ENCODE data around the gene TMEM61.
A peak's percentile ranks its signal among the peaks of the same experiment; 100 is the strongest.

The TMEM61 gene

DNA sequence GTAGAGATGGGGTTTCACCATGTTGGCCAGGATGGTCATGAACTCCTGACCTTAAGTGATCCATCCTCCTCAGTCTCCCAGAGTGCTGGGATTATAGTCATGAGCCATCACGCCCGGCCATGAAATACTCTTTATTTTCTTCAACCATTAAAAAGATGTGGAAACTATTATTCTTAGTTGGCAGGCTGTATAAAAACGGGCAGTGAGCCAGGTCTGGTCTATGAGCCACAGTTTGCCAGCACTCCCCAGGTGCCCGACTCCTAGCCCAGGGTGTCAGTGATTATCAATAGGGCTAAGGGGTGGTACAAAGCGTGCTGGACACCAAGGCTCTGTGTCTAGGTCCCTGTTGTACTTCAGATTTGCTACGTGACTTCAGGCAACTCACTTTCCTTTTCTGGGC lies 3.7 kb upstream of the TMEM61 start:
- DNase-seq (ENCODE audit: low spot score): no peak
- in situ Hi-C loops (cut with MboI; ENCODE audit: low sequenced_read_pairs, unreplicated experiment): no loop called here
- TF ChIP-seq, protein P1, sequence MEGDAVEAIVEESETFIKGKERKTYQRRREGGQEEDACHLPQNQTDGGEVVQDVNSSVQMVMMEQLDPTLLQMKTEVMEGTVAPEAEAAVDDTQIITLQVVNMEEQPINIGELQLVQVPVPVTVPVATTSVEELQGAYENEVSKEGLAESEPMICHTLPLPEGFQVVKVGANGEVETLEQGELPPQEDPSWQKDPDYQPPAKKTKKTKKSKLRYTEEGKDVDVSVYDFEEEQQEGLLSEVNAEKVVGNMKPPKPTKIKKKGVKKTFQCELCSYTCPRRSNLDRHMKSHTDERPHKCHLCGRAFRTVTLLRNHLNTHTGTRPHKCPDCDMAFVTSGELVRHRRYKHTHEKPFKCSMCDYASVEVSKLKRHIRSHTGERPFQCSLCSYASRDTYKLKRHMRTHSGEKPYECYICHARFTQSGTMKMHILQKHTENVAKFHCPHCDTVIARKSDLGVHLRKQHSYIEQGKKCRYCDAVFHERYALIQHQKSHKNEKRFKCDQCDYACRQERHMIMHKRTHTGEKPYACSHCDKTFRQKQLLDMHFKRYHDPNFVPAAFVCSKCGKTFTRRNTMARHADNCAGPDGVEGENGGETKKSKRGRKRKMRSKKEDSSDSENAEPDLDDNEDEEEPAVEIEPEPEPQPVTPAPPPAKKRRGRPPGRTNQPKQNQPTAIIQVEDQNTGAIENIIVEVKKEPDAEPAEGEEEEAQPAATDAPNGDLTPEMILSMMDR (IDR thresholded peaks at IDR 0.05; ENCODE audit: borderline replicate concordance, control extremely low read depth, extremely low read depth, insufficient read depth, missing control alignments): no peak

DNA sequence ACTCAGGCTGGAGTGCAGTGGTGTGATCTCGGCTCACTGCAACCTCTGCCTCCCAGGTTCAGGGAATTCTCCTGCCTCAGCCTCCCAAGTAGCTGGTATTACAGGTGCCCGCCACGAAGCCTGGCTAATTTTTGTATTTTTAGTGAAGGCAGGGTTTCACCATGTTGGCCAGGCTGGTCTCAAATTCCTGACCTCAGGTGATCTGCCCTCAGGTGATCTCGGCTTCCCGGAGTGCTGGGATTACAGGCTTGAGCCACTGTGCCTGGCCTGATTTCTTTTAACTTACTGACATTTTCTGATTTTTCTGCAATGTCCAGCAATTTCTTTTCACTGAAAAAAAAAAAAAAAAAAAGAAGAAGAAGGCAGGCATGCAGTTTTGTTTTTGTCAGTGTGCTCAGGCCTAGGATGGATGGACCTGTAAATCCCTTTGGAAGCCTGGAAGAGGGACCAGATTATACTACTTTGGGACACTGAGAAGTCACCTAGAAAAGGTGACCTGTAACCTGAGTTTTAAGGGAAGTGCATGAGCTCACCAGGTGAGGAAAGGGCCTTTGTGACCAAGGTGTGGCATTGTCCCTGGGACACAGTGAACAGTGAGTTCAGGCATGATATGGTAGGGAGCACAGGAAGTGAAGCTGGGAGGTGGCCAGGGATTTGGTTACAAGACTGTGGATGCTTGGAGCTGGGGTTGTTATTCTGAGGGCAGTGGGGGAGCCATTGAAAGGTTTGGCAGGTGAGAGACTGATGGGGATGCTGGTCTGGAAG lies 2.7 kb upstream of the TMEM61 start:
- TF ChIP-seq, protein P1 (IDR thresholded peaks at IDR 0.05; ENCODE audit: borderline replicate concordance, control extremely low read depth, extremely low read depth, insufficient read depth, missing control alignments): no peak
- in situ Hi-C loops (cut with MboI; ENCODE audit: low sequenced_read_pairs, unreplicated experiment): no loop called here
- no peak for DNase-seq (ENCODE audit: low spot score)

DNA sequence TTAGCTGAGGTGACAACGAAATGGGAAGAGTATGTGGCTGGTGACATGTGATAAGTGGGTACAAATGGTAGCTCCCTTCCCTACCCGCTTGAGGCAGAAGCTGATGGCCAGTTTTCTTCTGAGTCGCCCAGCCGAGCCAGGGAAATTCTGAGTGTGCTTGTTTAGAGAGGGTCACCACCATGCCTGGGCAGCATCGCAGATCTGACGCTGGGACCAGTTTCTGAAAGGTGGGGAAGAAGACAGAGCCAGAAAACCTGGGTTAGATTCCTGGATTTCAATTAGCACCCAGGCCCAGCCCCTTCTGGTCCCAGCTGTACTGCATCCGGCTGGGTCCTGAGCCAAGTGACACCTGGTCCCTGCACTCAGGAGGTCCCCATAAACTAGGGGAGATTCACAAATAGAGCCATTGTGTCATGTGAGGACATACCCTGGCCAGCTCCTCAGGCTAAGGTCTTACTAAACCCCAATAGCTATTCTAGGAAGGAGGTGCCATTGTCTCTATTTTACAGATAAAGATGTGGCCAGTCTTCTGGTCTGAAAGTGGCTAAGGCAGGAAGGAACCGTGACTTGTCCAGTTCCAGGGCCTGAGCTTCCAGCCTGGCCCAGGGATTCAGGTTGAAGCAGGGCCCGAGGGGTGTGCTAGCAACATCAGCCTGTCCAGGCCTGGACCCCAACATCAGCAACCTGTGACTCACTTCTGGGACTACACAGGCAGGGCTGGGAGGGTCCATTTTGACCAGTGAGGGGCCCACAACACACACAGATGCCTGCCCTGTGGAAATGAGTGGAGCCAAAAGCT lies 1.7 kb upstream of the TMEM61 start:
- peak; percentile 6 for DNase-seq (ENCODE audit: low spot score)
- in situ Hi-C loops (cut with MboI; ENCODE audit: low sequenced_read_pairs, unreplicated experiment): no loop called here
- TF ChIP-seq, protein P1 (IDR thresholded peaks at IDR 0.05; ENCODE audit: borderline replicate concordance, control extremely low read depth, extremely low read depth, insufficient read depth, missing control alignments): no peak

DNA sequence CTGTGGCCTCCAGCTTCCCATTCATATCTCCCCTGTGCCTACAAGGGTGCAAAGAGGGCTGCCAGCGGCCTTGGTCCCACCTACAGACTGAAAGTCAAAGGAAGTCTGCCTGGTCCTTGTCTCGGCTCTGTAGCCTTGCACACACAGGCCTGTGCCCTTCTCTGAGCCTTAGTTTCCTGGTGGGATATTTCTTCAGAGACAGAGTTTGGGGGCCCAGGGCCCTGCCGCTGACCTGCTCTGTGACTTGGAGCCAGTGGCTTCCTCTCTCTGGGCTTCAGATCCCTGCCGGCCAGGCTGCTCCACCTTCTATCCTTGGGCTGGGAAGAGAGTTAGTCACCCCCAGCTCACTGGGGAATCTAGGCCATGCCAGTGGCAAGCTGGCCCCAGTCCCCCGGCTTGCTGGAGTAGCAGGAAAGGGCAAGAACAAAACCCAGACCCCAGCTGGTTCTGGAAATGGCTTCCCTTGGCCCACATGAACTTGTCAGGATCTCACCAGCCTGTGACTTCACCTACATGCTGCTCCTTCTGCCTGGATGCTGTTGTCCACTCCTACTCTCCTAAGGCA lies 1.0 kb upstream of the TMEM61 start:
- in situ Hi-C loops (cut with MboI; ENCODE audit: low sequenced_read_pairs, unreplicated experiment): no loop called here
- TF ChIP-seq, protein P1 (IDR thresholded peaks at IDR 0.05; ENCODE audit: borderline replicate concordance, control extremely low read depth, extremely low read depth, insufficient read depth, missing control alignments): no peak
- DNase-seq (ENCODE audit: low spot score): peak; percentile 10

DNA sequence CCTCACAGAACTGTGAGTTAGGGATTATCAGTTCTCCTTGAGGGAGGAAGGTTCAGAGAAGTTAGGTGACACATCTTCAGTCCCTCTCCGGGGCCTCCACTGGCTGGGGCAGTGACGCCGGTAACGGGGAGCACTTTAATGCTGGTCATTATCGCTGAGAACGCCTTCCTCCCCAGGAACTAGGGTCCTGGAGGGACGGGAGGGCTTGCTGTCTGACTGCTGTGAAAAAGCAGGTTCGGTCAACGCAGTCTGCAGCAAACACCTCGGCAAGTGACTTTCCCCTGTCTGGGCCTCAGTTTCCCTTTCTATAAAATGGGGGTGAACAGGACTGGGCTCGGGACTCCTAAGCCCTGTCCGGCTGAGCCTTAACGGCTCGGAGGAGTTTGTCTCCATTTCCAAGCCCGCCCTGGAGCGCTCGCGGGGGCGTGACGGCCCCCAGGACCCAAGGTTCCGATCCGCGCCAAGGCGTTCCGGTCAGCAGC lies 341 bp upstream of the TMEM61 start:
- in situ Hi-C loops (cut with MboI; ENCODE audit: low sequenced_read_pairs, unreplicated experiment): no loop called here
- TF ChIP-seq, protein P1 (IDR thresholded peaks at IDR 0.05; ENCODE audit: borderline replicate concordance, control extremely low read depth, extremely low read depth, insufficient read depth, missing control alignments): no peak
- peak; percentile 14 for DNase-seq (ENCODE audit: low spot score)

DNA sequence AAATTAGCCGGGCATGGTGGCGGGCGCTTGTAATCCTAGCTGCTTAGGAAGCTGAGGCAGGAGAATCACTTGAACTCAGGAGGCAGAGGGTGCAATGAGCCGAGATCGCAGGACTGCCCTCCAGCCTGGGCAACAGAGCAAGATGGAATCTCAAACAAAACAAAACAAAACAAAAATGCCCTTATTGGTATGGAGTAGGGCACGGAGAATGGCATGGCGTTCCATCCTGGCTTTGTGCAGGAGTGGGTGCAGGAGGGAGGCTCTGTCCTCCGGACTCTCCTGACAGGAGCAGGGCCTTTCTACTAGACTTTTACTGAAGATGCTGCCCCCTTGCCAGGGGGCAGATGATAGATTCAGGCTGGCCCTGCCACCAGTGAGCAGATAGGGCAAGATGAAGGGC lies 1.0 kb downstream of the TMEM61 start:
- peak; percentile 5 for DNase-seq (ENCODE audit: low spot score)
- in situ Hi-C loops (cut with MboI; ENCODE audit: low sequenced_read_pairs, unreplicated experiment): no loop called here
- TF ChIP-seq, protein P1 (IDR thresholded peaks at IDR 0.05; ENCODE audit: borderline replicate concordance, control extremely low read depth, extremely low read depth, insufficient read depth, missing control alignments): no peak
